ENCODE data around the gene ZNF839.

The ZNF839 gene

DNA sequence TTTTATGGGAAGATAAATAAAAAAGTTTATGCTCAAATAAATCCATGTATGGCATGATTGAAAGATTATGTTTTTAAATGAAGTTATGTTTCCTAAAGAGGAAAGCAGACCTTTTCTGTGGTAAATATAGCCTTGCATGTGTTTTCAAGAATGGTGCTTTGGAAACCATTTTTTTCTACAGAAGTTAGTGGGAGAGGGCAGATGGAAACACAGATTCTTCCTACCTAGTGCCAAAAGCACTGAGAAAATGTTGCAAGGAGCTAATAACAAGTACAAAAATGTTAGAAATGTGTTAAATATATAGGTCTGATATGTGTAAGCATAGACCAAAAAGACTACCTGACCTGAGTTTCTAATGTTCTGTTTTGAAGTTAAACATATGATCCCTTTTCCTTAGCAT lies 67.5 kb downstream of the ZNF839 start:
- no peak for DNase-seq (ENCODE audit: low read depth)

DNA sequence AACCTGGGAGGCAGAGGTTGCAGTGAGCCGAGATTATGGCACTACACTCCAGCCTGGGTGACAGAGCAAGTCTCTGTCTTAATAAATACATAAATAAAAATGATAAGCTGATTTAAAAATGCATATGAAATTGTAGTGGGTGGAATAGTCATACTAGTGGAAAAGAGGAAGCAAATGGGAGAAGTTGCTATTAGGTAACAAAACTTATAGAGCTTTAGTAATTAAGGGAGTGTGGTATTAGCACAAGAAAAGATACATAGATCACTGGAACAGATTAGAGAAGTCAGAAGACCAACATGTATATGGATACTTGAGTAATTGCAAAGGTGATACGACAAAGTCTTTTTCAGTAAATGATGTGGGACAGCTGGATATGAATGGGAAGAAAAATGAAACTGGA lies 69.7 kb downstream of the ZNF839 start:
- no peak for DNase-seq (ENCODE audit: low read depth)

DNA sequence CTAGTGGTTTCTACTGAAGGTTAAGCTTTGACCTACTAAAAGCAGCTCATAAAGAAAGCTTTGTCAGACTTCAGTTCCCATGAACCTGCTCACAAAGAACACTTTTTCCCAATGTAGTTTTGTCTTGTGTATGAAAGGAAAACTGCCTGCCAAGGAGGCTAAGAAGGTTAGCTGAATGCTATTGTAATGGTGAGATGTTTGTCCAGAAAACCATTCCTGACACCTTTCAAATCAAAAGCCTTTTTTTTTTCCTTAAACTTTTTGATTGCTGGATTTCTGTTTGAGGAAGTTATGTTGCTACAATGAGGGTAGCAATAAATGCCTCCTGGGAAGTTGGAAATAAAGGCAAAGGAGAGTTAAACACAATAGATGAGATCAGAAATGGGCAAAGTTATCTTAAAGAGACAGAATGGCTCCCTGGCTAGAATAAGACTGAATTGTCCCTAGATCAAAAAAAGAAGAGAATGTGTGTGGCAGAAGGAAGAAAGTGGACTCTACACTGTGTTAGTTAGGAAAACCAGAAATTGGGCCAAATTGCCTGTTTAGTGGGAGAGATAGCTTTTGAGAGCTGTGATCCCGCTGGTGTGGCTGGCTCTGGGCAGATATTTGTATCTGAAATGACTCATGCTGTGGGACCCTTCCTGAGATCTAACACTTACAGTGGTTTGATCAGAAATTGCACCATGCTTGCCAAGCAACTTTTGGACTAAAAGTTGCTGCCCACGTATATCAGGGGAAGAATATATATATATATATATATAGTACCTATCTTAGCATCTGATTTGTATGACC lies 70.7 kb downstream of the ZNF839 start:
- DNase-seq (ENCODE audit: low read depth) = no peak
